ENCODE measurements around the gene TCERG1L. TPM values are rescaled to one million over a fixed set of nuclear protein-coding genes. Genes with fewer than 3 reads are reported as not detected.

TCERG1L gene
- total RNA-seq, 1 experiment from 2014 or later = not detected

DNA sequence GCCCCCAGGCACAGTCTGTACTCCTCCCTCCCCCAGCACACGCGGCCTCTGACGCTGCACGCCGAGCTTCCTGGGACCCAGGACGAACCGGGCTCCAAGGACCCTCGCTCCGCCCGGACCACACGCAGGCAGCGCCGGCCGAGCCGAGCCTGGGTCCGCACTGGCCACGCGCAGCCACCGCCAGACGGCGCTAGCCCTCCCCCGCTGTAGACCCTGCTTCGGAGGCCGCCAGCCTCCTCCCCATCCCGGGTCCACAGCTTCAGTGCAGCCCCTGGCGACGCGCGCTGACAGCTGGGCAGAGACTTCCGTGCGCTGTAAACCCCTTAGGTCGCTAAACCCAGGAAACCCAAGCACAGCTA is 936 bp upstream of the TCERG1L start:
- H3K9me3 Mint-ChIP-seq (ENCODE audit: low read depth, unreplicated experiment) = no peaks in the 10 kb centered on the region
- H3K27me3 Mint-ChIP-seq (ENCODE audit: unreplicated experiment) = no peaks in the 10 kb centered on the region
- TF ChIP-seq, protein P1, sequence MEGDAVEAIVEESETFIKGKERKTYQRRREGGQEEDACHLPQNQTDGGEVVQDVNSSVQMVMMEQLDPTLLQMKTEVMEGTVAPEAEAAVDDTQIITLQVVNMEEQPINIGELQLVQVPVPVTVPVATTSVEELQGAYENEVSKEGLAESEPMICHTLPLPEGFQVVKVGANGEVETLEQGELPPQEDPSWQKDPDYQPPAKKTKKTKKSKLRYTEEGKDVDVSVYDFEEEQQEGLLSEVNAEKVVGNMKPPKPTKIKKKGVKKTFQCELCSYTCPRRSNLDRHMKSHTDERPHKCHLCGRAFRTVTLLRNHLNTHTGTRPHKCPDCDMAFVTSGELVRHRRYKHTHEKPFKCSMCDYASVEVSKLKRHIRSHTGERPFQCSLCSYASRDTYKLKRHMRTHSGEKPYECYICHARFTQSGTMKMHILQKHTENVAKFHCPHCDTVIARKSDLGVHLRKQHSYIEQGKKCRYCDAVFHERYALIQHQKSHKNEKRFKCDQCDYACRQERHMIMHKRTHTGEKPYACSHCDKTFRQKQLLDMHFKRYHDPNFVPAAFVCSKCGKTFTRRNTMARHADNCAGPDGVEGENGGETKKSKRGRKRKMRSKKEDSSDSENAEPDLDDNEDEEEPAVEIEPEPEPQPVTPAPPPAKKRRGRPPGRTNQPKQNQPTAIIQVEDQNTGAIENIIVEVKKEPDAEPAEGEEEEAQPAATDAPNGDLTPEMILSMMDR (IDR thresholded peaks at IDR 0.05; ENCODE audit: unreplicated experiment) = no peak
- no peaks in the 10 kb centered on the region for H3K4me1 Mint-ChIP-seq (ENCODE audit: low read depth, unreplicated experiment)
- H3K36me3 Mint-ChIP-seq (ENCODE audit: insufficient read depth, unreplicated experiment) = peaks cover 8% of the 10 kb centered on the region
- no peak for DNase-seq
- H3K4me3 Mint-ChIP-seq (ENCODE audit: low read depth, unreplicated experiment) = no peak overlapping the region
- BruUV-seq (replicated peaks) = no TSS peak
- intact Hi-C loops (cut with micrococcal nuclease; ENCODE audit: unreplicated experiment) = no loop called here
- CTCF ChIA-PET = no interaction called here
- no peak overlapping the region for H3K27ac Mint-ChIP-seq (ENCODE audit: unreplicated experiment)

DNA sequence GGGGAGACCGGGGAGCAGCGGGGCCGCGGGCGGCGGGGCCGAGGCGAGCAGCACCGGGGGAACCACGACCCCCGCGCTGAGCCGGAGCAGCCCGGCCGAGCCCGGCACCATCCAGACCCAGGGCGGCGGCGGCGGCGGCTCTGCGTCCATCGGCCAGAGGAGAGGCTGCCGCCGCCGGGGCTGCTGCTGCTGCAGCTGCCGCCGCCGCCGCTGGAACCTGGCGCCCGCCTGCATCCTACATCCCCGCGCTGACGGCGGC is 190 bp downstream of the TCERG1L start:
- intact Hi-C loops (cut with micrococcal nuclease; ENCODE audit: unreplicated experiment) = no loop called here
- CTCF ChIA-PET = no interaction called here
- no TSS peak for BruUV-seq (replicated peaks)
- TF ChIP-seq, protein P1 (IDR thresholded peaks at IDR 0.05; ENCODE audit: unreplicated experiment) = no peak
- H3K27ac Mint-ChIP-seq (ENCODE audit: unreplicated experiment) = no peak overlapping the region
- H3K36me3 Mint-ChIP-seq (ENCODE audit: insufficient read depth, unreplicated experiment) = peaks cover 4% of the 10 kb centered on the region
- H3K27me3 Mint-ChIP-seq (ENCODE audit: unreplicated experiment) = no peaks in the 10 kb centered on the region
- H3K4me3 Mint-ChIP-seq (ENCODE audit: low read depth, unreplicated experiment) = no peak overlapping the region
- DNase-seq = no peak
- no peaks in the 10 kb centered on the region for H3K9me3 Mint-ChIP-seq (ENCODE audit: low read depth, unreplicated experiment)
- no peaks in the 10 kb centered on the region for H3K4me1 Mint-ChIP-seq (ENCODE audit: low read depth, unreplicated experiment)

- no peak for DNase-seq
- intact Hi-C loops (cut with micrococcal nuclease; ENCODE audit: unreplicated experiment) = no loop called here
- Mint-ChIP-seq H3K4me3 (ENCODE audit: low read depth, unreplicated experiment) (no peak overlapping the region), H3K27me3 (ENCODE audit: unreplicated experiment) (no peaks in the 10 kb centered on the region), H3K9me3 (ENCODE audit: low read depth, unreplicated experiment) (no peaks in the 10 kb centered on the region), H3K36me3 (ENCODE audit: insufficient read depth, unreplicated experiment) (peaks cover 4% of the 10 kb centered on the region), H3K4me1 (ENCODE audit: low read depth, unreplicated experiment) (no peaks in the 10 kb centered on the region), H3K27ac (ENCODE audit: unreplicated experiment) (no peak overlapping the region)
- no TSS peak for BruUV-seq (replicated peaks)
- CTCF ChIA-PET = no interaction called here
- TF ChIP-seq, protein P1 (IDR thresholded peaks at IDR 0.05; ENCODE audit: unreplicated experiment) = no peak
Observed at GRCh38 chr10:131310551-131311401, 745 bp downstream of the TCERG1L start.

GRCh38 chr10:131310142-131310541 is 1.4 kb downstream of the TCERG1L start:
- Mint-ChIP-seq H3K27ac (ENCODE audit: unreplicated experiment) (no peak overlapping the region), H3K9me3 (ENCODE audit: low read depth, unreplicated experiment) (no peaks in the 10 kb centered on the region), H3K4me3 (ENCODE audit: low read depth, unreplicated experiment) (no peak overlapping the region), H3K36me3 (ENCODE audit: insufficient read depth, unreplicated experiment) (peaks cover 4% of the 10 kb centered on the region), H3K27me3 (ENCODE audit: unreplicated experiment) (no peaks in the 10 kb centered on the region), H3K4me1 (ENCODE audit: low read depth, unreplicated experiment) (no peaks in the 10 kb centered on the region)
- TF ChIP-seq, protein P1 (IDR thresholded peaks at IDR 0.05; ENCODE audit: unreplicated experiment) = no peak
- intact Hi-C loops (cut with micrococcal nuclease; ENCODE audit: unreplicated experiment) = no loop called here
- no peak for DNase-seq
- BruUV-seq (replicated peaks) = no TSS peak
- CTCF ChIA-PET = no interaction called here

All from Calu3 (cell line).